GM12878 (cell line): Measurements from ENCODE around the gene ANXA4. TPM values are rescaled to one million over a fixed set of nuclear protein-coding genes. Genes with fewer than 3 reads are reported as not detected.

Experiments used
- ATAC-seq: fragments of 200-7000 bp; cut with Tn5 transposase; 3 replicates; pipeline ENCODE4 v1.9.1; 2020; ENCODE audit warnings: mild to moderate bottlenecking, moderate library complexity
- BruUV-seq: library from RNA; stranded (reverse); fragments of 400-500 nt; replicated peaks from 2 replicates; lab custom pipeline; 2021; lab: Mats Ljungman, UMichigan
- CTCF ChIA-PET: fragments of 300-600 bp; sonication (Branson Sonifier 250); formaldehyde crosslinking; extraction: SDS; loops from one replicate; lab custom pipeline; 2021; ENCODE audit warnings: inconsistent platforms; lab: Yijun Ruan, JAX
- POLR2A ChIA-PET: fragments of 350-600 bp; formaldehyde crosslinking; extraction: SDS; loops from one replicate; lab custom pipeline; 2021; ENCODE audit warnings: inconsistent platforms; lab: Charles Lee
- RAD21 ChIA-PET: fragments of 300-600 bp; sonication (Branson Sonifier 250); formaldehyde crosslinking; loops from one replicate; lab custom pipeline; 2023; ENCODE audit warnings: antibody characterized with exemption; ENCODE audit not compliant: unreplicated experiment; lab: Charles Lee
- SMC1A ChIA-PET: fragments of 300-600 bp; sonication (Branson Sonifier 250); formaldehyde crosslinking; loops from one replicate; lab custom pipeline; 2023; ENCODE audit not compliant: unreplicated experiment, uncharacterized antibody; lab: Charles Lee
- DNase-seq: peaks from one replicate; pipeline ENCODE4 v3.0.0-alpha.2; 2011; ENCODE audit warnings: low read depth, low spot score
- FAIRE-seq: peaks from 3 replicates; lab custom pipeline; 2011; peaks lifted over from hg19 to GRCh38; lab: Jason Lieb, UNC
- H2AFZ ChIP-seq: 2 replicates; pipeline ENCODE4 v1.6.0; 2011; ENCODE audit warnings: low read depth, low read length, control low read depth; ENCODE audit not compliant: control insufficient read depth
- H3K27ac ChIP-seq: 2 replicates; pipeline ENCODE4 v1.5.1; 2011; ENCODE audit warnings: control low read depth; ENCODE audit not compliant: control insufficient read depth, insufficient read depth
- H3K27me3 ChIP-seq, 2 experiments: replicated peaks in 1 of 2; 2 replicates each; pipeline versions ENCODE4 v1.6.0 to v1.6.1; 2011; ENCODE audit warnings: low read length in 1 of 2; ENCODE audit not compliant: control insufficient read depth in 2 of 2, insufficient read depth in 2 of 2
- H3K36me3 ChIP-seq, 2 experiments: 2 replicates each; pipeline ENCODE4 v1.5.1; 2011; ENCODE audit warnings: low read length in 1 of 2; ENCODE audit not compliant: control insufficient read depth in 2 of 2, insufficient read depth in 2 of 2
- H3K4me1 ChIP-seq: 2 replicates; pipeline ENCODE4 v1.6.1; 2011; ENCODE audit warnings: mild to moderate bottlenecking, low read length, moderate library complexity, mixed read lengths; ENCODE audit not compliant: control insufficient read depth, insufficient read depth
- H3K4me2 ChIP-seq: 2 replicates; pipeline ENCODE4 v1.6.0; 2011; ENCODE audit warnings: control low read depth; ENCODE audit not compliant: control insufficient read depth, insufficient read depth
- H3K4me3 ChIP-seq: fragments of 200-600 bp; sonication (generic); 2 replicates; pipeline ENCODE4 v1.5.1; 2016
- H3K79me2 ChIP-seq: 2 replicates; pipeline ENCODE4 v1.6.0; 2011; ENCODE audit warnings: low read length; ENCODE audit not compliant: control insufficient read depth, insufficient read depth
- H3K9ac ChIP-seq: 2 replicates; pipeline ENCODE4 v1.8.0; 2011; ENCODE audit warnings: low read length, control low read depth, mixed read lengths; ENCODE audit not compliant: control insufficient read depth, insufficient read depth
- H3K9me3 ChIP-seq: replicated peaks from 3 replicates; pipeline ENCODE4 v1.5.1; 2011; ENCODE audit warnings: mild to moderate bottlenecking, low read length; ENCODE audit not compliant: control insufficient read depth, insufficient read depth
- H4K20me1 ChIP-seq: 2 replicates; pipeline ENCODE4 v1.6.0; 2011; ENCODE audit not compliant: control insufficient read depth, insufficient read depth
- IKZF2 ChIP-seq, 2 experiments: fragments of 450-650 bp; IDR thresholded peaks; 2 replicates each; pipeline ENCODE4 v1.6.1; 2017; ENCODE audit warnings: mild to moderate bottlenecking in 2 of 2, moderate library complexity in 2 of 2
- PKNOX1 ChIP-seq: fragments of 450-650 bp; IDR thresholded peaks from 2 replicates; pipeline ENCODE4 v1.6.1; 2016; ENCODE audit warnings: mild to moderate bottlenecking
- STAT1 ChIP-seq: fragments of 450-650 bp; conservative IDR thresholded peaks from 2 replicates; pipeline ENCODE4 v1.6.1; 2014; ENCODE audit warnings: antibody characterized with exemption, mild to moderate bottlenecking
- ZBED1 ChIP-seq: IDR thresholded peaks from 2 replicates; pipeline ENCODE4 v1.6.1; 2016; ENCODE audit warnings: borderline replicate concordance
- WGBS: methylation state at CpG from one replicate; pipeline ENCODE4 v1.1.6; 2016; ENCODE audit warnings: low lambda C conversion rate; ENCODE audit not compliant: insufficient replicate concordance, insufficient coverage; ENCODE audit errors: missing lambda C conversion rate; 5-methylcytosine and 5-hydroxymethylcytosine counted together
- in situ Hi-C: fragments of 300-500 bp; cut with MboI; formaldehyde crosslinking; loops from 9 replicates; pipeline ENCODE4 v1.14.3; 2018; ENCODE audit warnings: mixed read lengths
- intact Hi-C: fragments of 100-400 bp; cut with micrococcal nuclease; formaldehyde crosslinking; loops from one replicate; pipeline ENCODE4 v1.14.2; 2022; ENCODE audit not compliant: unreplicated experiment
- polyA plus RNA-seq, 11 experiments: library from polyadenylated mRNA; depleted of rRNA in 4 of 11; unstranded in 6 of 11; stranded (reverse) in 5 of 11; fragments of >200 nt; fragmentation: Nextera tagmentation in 4 of 11; fragmentation: Illumina TruSeq in 1 of 11; extraction: Ambion mirVana in 4 of 11; extraction: Trizol in 1 of 11; gene quantifications; 1 replicate in 1 of 11; 2 replicates in 10 of 11; pipeline versions ENCODE4 v1.2.1 to v1.2.3, GENCODE V29; 2011 to 2016; ENCODE audit warnings: inconsistent platforms in 2 of 11, missing spikeins in 2 of 11, low read depth in 1 of 11
- total RNA-seq, 4 experiments: library from RNA; depleted of rRNA in 3 of 4; stranded (reverse); fragments of >200 nt in 3 of 4; fragmentation: Illumina TruSeq in 1 of 4; extraction: Trizol in 1 of 4; gene quantifications; 2 replicates each; pipeline versions ENCODE4 v1.2.1 to v1.2.3, GENCODE V29; 2013 to 2021

The ANXA4 gene
- total and polyA plus RNA-seq, 10 of the 15 experiments (the other 5 are each of a cell fraction or from before 2014, with no cell fraction given), result 16.3 to 97.2 (median 71.0) TPM

- peak; percentile 36; the same call in 1 of the 2 replicates for TF ChIP-seq PKNOX1
- peak; percentile 30 to 45; a peak in 1 of 4 replicates for TF ChIP-seq IKZF2 (IDR thresholded peaks at IDR 0.05)
These were observed 60.9 kb downstream of the ANXA4 start (continued) for GRCh38 chr2:69802781-69803367.

- H3K4me3 ChIP-seq, result no peak overlapping the region
- TF ChIP-seq ZBED1 (no peak), STAT1 (no peak)
- TF ChIP-seq, all 136 proteins: peak for 0
- Histone ChIP-seq H4K20me1 (no peaks in the 10 kb centered on the region), H3K4me1 (peaks cover 47% of the 10 kb centered on the region), H3K27me3 (no peaks in the 10 kb centered on the region), H3K9me3 (no peaks in the 10 kb centered on the region), H3K79me2 (peaks cover 4% of the 10 kb centered on the region), H3K36me3 (peaks cover 4 to 7% of the 10 kb centered on the region in 2 experiments), H3K9ac (no peak overlapping the region), H3K27ac (peak overlapping the region; percentile 0; the same call in 1 of the 2 replicates), H3K4me2 (no peak overlapping the region), H2AFZ (no peak overlapping the region)
- ATAC-seq (no peak), DNase-seq (no peak), FAIRE-seq (no peak)
- CTCF ChIA-PET, result interaction anchor here (0.8 to 11.7 kb wide), 6 partner anchors 12 to 79 kb away, joined by 3 to 103 read pairs (median 11); no protein-coding TSS in a partner anchor
- BruUV-seq, result no TSS peak
- RAD21 ChIA-PET, result interaction anchor here (2.1 to 3.0 kb wide), 2 partner anchors 12 to 79 kb away, joined by 34 to 35 read pairs; no protein-coding TSS in a partner anchor
- intact Hi-C loops (no loop called here), in situ Hi-C loops (loop anchor here (25.0 kb wide), 1 partner anchor 242 kb away; no protein-coding TSS in a partner anchor)
- WGBS, result 70% methylated on average over 11 of the region's 11 CpGs
- POLR2A ChIA-PET, result interaction anchor here (0.7 to 4.9 kb wide), 4 partner anchors 11 to 121 kb away, joined by 5 to 19 read pairs (median 12); partner anchors contain the start of gene ANXA4
- SMC1A ChIA-PET, result interaction anchor here (1.3 to 7.1 kb wide), 7 partner anchors 13 to 79 kb away, joined by 4 to 117 read pairs (median 25); partner anchors contain the start of gene ANXA4
These were observed 62.5 kb downstream of the ANXA4 start for GRCh38 chr2:69804416-69804815.
